A549 (cell line): ENCODE results near the gene NAPA.

Experiments used
- BCL3 ChIP-seq: fragments of >200 bp; sonication (Bioruptor Twin); formaldehyde crosslinking; IDR thresholded peaks from 3 replicates; pipeline ENCODE4 v1.6.1; 2016
- POLR2A ChIP-seq: IDR thresholded peaks from 2 replicates; pipeline ENCODE4 v1.6.1; 2012; ENCODE audit warnings: mild to moderate bottlenecking, low read length

DNA sequence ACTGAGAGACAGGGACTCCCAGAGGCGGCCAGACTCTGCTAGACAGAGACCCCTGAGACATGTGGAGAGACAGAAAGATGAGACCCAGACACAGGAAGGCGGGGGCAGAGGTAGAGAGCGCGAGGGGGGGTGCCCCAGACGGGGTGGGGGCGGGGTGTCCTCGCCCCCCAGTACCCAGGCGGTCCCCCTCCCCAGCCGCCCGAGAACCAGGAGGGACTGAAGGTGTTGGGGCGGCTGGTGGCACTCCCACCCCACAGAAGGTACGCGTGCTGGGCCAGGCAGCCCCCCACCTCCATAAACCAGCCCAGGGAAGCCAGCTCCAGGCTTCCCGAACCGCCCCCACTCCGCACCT, 43.5 kb downstream of the NAPA start:
- TF ChIP-seq BCL3 (no peak), POLR2A (no peak)
